ENCODE data around the gene SLC38A5. TPM values are rescaled to one million over a fixed set of nuclear protein-coding genes. Genes with fewer than 3 reads are reported as not detected.

Gene SLC38A5
- total RNA-seq, 1 donor from 2014 or later, result 15.9 TPM

DNA sequence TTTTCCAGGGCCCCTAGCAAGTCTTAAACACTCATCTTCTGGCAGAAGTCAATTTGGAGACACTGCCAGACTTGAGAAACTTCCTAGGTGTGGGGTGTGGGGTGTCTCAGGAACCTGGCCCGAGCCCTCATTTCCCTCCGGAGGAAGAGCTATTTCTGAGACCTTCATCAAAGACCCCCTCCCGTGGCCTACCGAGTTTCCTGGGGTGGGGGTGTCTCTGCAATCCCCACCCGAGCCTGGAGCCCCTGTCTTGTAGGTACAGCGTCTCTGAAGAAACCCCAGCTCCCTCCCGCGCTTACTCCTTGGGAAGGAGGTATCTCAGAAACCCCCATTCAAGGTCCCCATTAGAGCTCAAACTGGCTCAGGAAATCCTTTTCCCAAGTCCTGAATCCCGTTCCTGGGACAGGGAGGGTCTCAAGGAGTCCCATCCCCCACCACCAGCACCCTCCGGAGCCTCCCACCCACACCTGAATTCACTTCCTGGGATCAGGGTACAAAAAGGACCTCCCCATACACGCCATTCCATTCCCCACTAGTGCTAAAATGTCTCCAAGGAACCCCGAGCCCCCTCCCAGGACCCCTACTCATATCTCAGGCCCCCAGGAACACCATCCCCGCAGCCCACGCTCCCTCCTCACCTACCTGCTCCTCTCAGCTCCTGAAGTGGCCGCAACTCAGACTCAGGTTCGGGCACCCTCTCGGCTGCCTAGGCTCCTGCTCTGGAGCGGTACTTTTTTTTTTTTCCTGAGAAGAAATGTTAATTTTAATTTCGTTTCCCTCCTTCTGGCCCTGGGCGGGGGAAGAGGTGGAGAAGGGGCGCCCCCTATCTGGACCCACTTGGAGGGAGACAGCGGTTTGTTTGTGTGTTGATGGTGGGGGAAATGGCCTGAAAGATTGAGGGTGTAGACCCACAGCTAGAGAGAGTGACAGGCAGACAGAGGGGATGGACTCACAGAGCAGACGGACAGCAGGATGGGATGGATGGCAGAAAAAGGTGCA is 1.1 kb downstream of the SLC38A5 start:
- Histone ChIP-seq H3K9me3 (no peaks in the 10 kb centered on the region), H3K4me1 (no peaks in the 10 kb centered on the region), H3K27ac (no peak overlapping the region), H3K27me3 (ENCODE audit: low read depth) (no peaks in the 10 kb centered on the region), H3K4me3 (peak overlapping the region; percentile 44), H3K36me3 (no peaks in the 10 kb centered on the region)
- intact Hi-C loops (cut with DNase I), result no loop called here
- DNase-seq, result no peak
- no peak for ATAC-seq
- TF ChIP-seq, protein P1, sequence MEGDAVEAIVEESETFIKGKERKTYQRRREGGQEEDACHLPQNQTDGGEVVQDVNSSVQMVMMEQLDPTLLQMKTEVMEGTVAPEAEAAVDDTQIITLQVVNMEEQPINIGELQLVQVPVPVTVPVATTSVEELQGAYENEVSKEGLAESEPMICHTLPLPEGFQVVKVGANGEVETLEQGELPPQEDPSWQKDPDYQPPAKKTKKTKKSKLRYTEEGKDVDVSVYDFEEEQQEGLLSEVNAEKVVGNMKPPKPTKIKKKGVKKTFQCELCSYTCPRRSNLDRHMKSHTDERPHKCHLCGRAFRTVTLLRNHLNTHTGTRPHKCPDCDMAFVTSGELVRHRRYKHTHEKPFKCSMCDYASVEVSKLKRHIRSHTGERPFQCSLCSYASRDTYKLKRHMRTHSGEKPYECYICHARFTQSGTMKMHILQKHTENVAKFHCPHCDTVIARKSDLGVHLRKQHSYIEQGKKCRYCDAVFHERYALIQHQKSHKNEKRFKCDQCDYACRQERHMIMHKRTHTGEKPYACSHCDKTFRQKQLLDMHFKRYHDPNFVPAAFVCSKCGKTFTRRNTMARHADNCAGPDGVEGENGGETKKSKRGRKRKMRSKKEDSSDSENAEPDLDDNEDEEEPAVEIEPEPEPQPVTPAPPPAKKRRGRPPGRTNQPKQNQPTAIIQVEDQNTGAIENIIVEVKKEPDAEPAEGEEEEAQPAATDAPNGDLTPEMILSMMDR (IDR thresholded peaks at IDR 0.05), result no peak

DNA sequence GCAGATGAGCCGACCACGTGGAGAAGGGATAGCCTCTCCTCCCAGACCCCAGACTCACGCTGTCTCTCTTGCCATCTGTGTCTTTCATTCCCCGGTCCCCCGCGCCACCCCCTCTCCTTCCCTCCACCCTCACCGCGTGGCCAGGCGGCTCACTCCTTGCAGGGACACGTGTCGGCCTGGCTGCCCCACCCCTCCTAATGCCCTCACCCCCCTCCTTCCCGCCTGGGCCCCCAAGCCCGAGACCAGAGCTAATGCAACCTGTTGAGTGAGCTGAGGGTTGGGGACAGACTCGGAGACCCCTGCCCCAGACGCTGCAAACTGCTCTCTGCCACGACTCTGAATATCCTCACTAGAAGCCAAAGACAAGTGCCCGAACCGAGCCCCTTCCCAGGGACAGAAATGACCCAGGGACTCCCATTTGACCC is 1.8 kb downstream of the SLC38A5 start:
- Histone ChIP-seq H3K27me3 (ENCODE audit: low read depth) (no peaks in the 10 kb centered on the region), H3K4me3 (peak overlapping the region; percentile 44), H3K4me1 (no peaks in the 10 kb centered on the region), H3K9me3 (no peaks in the 10 kb centered on the region), H3K36me3 (no peaks in the 10 kb centered on the region), H3K27ac (no peak overlapping the region)
- intact Hi-C loops (cut with DNase I), result no loop called here
- TF ChIP-seq, protein P1 (IDR thresholded peaks at IDR 0.05), result no peak
- ATAC-seq, result peak in 1 of 2 donors; percentile 56
- no peak for DNase-seq

DNA sequence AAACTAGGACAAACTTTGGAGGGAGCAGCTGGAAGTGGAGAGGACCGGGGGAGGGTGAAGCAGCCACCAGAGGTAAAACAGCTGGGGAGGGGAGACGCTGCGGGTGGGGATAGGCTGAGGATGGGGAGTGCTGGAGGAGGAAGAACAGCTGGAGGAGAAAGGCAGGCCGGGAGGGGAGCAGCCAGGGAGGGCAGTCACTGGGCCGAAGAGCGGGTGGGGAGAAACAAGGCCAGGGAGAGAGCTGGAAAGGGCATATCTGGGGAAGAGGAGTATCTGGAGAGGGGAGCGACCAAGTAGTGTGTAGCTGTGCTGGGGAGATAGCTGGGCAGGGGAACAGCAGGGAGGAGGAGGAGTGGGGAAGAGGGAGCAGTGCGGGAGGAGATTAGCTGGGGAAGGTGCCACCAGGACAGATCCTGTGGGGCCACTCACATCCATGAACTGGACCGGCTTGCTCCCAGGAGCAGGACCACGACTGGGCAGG is 2.7 kb downstream of the SLC38A5 start:
- peak; percentile 32 to 65 for ATAC-seq
- Histone ChIP-seq H3K27me3 (ENCODE audit: low read depth) (no peaks in the 10 kb centered on the region), H3K4me3 (peak overlapping the region; percentile 44), H3K27ac (no peak overlapping the region), H3K36me3 (no peaks in the 10 kb centered on the region), H3K9me3 (no peaks in the 10 kb centered on the region), H3K4me1 (no peaks in the 10 kb centered on the region)
- DNase-seq, result no peak
- TF ChIP-seq, protein P1 (IDR thresholded peaks at IDR 0.05), result no peak
- intact Hi-C loops (cut with DNase I), result no loop called here

DNA sequence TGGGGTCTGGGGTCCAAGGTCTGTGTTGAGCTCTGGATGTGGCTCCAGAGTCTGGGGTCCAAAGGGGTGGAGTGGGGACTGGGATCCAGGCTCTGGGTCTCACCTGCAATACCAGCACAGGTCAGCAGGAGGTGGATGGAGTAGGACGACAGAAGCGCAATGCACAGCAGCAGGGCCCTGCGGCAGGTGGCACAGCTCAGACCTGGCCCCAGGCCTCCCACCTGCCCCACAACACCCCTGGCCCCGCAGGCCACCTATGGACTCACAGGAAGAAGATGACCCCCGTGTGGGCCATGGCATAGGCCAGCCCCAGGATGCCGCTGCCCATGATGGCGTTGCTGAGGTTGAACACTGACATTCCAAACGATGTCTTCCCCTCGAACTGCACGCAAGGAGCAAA is 3.4 kb downstream of the SLC38A5 start:
- intact Hi-C loops (cut with DNase I), result no loop called here
- no peaks in the 10 kb centered on the region for H3K27me3 ChIP-seq (ENCODE audit: low read depth)
- H3K4me1 ChIP-seq, result no peaks in the 10 kb centered on the region
- DNase-seq (no peak), ATAC-seq (no peak)
- no peaks in the 10 kb centered on the region for H3K9me3 ChIP-seq
- H3K4me3 ChIP-seq, result peak overlapping the region; percentile 32
- no peak overlapping the region for H3K27ac ChIP-seq
- H3K36me3 ChIP-seq, result no peaks in the 10 kb centered on the region
- TF ChIP-seq, protein P1 (IDR thresholded peaks at IDR 0.05), result no peak

DNA sequence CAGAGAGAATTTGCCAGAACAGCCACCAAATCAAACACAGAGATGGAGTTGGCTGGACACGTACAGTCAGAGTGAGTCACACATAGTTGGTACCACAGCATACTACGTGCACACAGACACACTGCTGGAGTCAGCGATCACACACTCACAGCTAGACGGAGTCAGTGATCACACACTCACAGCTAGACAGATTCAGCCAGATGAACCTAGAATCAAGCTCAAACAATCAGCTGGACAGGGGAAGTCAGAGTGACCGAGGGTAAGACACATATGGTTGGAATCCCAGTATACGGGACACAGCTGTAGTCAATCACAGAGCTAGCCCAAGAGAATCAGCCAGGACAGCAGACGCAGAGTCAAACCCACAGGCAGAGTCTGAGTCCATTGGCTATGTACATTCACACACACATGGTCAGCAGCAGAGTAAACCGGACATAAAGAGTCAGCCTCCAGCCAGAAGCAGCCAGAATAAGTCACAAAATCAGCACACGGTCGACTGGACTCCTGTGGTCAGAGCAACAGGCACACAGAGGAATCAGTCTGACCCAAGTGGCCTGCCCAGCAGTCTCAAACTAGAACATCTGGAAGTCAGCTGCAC is 4.6 kb downstream of the SLC38A5 start:
- TF ChIP-seq, protein P1 (IDR thresholded peaks at IDR 0.05), result no peak
- Histone ChIP-seq H3K4me3 (no peak overlapping the region), H3K4me1 (no peaks in the 10 kb centered on the region), H3K9me3 (no peaks in the 10 kb centered on the region), H3K36me3 (no peaks in the 10 kb centered on the region), H3K27ac (no peak overlapping the region), H3K27me3 (ENCODE audit: low read depth) (no peaks in the 10 kb centered on the region)
- no peak for DNase-seq
- intact Hi-C loops (cut with DNase I), result no loop called here
- ATAC-seq, result peak in 1 of 2 donors; percentile 35
